ENCODE measurements around the gene CD28. TPM values are rescaled to one million over a fixed set of nuclear protein-coding genes. Genes with fewer than 3 reads are reported as not detected.

Gene CD28
- total and polyA plus RNA-seq, 10 of the 15 experiments (the other 5 are each of a cell fraction or from before 2014, with no cell fraction given), result 0.03 to 0.23 (median 0.04) TPM; not detected in 7

- no peak overlapping the region for H3K4me2 ChIP-seq (ENCODE audit: control insufficient read depth, insufficient read depth)
- H3K79me2 ChIP-seq (ENCODE audit: control insufficient read depth, insufficient read depth, low read length), result no peaks in the 10 kb centered on the region
- CTCF ChIA-PET, result no interaction called here
- no peak for ATAC-seq
- H2AFZ ChIP-seq (ENCODE audit: control insufficient read depth, low read depth, low read length), result no peak overlapping the region
- SMC1A ChIA-PET (ENCODE audit: uncharacterized antibody, unreplicated experiment), result interaction anchor here (0.8 to 1.7 kb wide), 2 partner anchors 13 to 17 kb away, joined by 3 to 6 read pairs; no protein-coding TSS in a partner anchor
- BruUV-seq (replicated peaks), result no TSS peak
- POLR2A ChIA-PET, result no interaction called here
- H4K20me1 ChIP-seq (ENCODE audit: control insufficient read depth, insufficient read depth), result no peaks in the 10 kb centered on the region
- no peak for FAIRE-seq
- no peak overlapping the region for H3K9ac ChIP-seq (ENCODE audit: control insufficient read depth, insufficient read depth, low read length)
- no peak overlapping the region for H3K4me3 ChIP-seq
- RAD21 ChIA-PET (ENCODE audit: unreplicated experiment), result no interaction called here
- H3K27ac ChIP-seq (ENCODE audit: control insufficient read depth, insufficient read depth), result no peak overlapping the region
- no peak for DNase-seq (ENCODE audit: low read depth, low spot score)
- no peaks in the 10 kb centered on the region for H3K9me3 ChIP-seq (replicated peaks; ENCODE audit: control insufficient read depth, insufficient read depth, low read length)
- TF ChIP-seq RFX5 (IDR thresholded peaks at IDR 0.05; ENCODE audit: low read depth, low read length) (no peak), CBFB (IDR thresholded peaks at IDR 0.05; ENCODE audit: low read depth) (no peak), TCF7 (IDR thresholded peaks at IDR 0.05; ENCODE audit: borderline replicate concordance) (no peak), SMAD5 (IDR thresholded peaks at IDR 0.05; ENCODE audit: low read depth) (no peak)
- intact Hi-C loops (cut with micrococcal nuclease; ENCODE audit: unreplicated experiment), result no loop called here
- no peaks in the 10 kb centered on the region for H3K36me3 ChIP-seq (ENCODE audit: control insufficient read depth in 2 of 2, insufficient read depth in 2 of 2, low read length in 1 of 2)
- no peaks in the 10 kb centered on the region for H3K4me1 ChIP-seq (ENCODE audit: control insufficient read depth, insufficient read depth, low read length)
- H3K27me3 ChIP-seq (replicated peaks in 1 of 2; ENCODE audit: control insufficient read depth in 2 of 2, insufficient read depth in 2 of 2, low read length in 1 of 2), result no peaks in the 10 kb centered on the region; a peak in 1 of 4 replicates
- WGBS (ENCODE audit: insufficient coverage, insufficient replicate concordance, low lambda C conversion rate, missing lambda C conversion rate), result 48% methylated on average over 3 of the region's 3 CpGs
- in situ Hi-C loops (cut with MboI), result no loop called here
Observed at GRCh38 chr2:203732953-203733510, 26.6 kb downstream of the CD28 start.

GRCh38 chr2:203733684-203734083, 27.2 kb downstream of the CD28 start:
- FAIRE-seq, result no peak
- Histone ChIP-seq H4K20me1 (ENCODE audit: control insufficient read depth, insufficient read depth) (no peaks in the 10 kb centered on the region), H3K79me2 (ENCODE audit: control insufficient read depth, insufficient read depth, low read length) (no peaks in the 10 kb centered on the region), H3K4me3 (no peak overlapping the region), H3K9ac (ENCODE audit: control insufficient read depth, insufficient read depth, low read length) (no peak overlapping the region), H2AFZ (ENCODE audit: control insufficient read depth, low read depth, low read length) (no peak overlapping the region), H3K27ac (ENCODE audit: control insufficient read depth, insufficient read depth) (no peak overlapping the region), H3K4me1 (ENCODE audit: control insufficient read depth, insufficient read depth, low read length) (no peaks in the 10 kb centered on the region), H3K4me2 (ENCODE audit: control insufficient read depth, insufficient read depth) (no peak overlapping the region), H3K27me3 (replicated peaks in 1 of 2; ENCODE audit: control insufficient read depth in 2 of 2, insufficient read depth in 2 of 2, low read length in 1 of 2) (no peaks in the 10 kb centered on the region; a peak in 1 of 4 replicates), H3K9me3 (replicated peaks; ENCODE audit: control insufficient read depth, insufficient read depth, low read length) (no peaks in the 10 kb centered on the region), H3K36me3 (ENCODE audit: control insufficient read depth in 2 of 2, insufficient read depth in 2 of 2, low read length in 1 of 2) (no peaks in the 10 kb centered on the region)
- WGBS (ENCODE audit: insufficient coverage, insufficient replicate concordance, low lambda C conversion rate, missing lambda C conversion rate), result 32% methylated on average over 1 of the region's 1 CpG
- ChIA-PET SMC1A (ENCODE audit: uncharacterized antibody, unreplicated experiment) (interaction anchor here (0.8 to 1.7 kb wide), 2 partner anchors 13 to 17 kb away, joined by 3 to 6 read pairs; no protein-coding TSS in a partner anchor), POLR2A (no interaction called here), RAD21 (ENCODE audit: unreplicated experiment) (no interaction called here), CTCF (no interaction called here)
- intact Hi-C loops (cut with micrococcal nuclease; ENCODE audit: unreplicated experiment), result no loop called here
- DNase-seq (ENCODE audit: low read depth, low spot score), result no peak
- no TSS peak for BruUV-seq (replicated peaks)
- TF ChIP-seq FOS (IDR thresholded peaks at IDR 0.05; ENCODE audit: borderline replicate concordance, extremely low read depth, insufficient read length) (no peak), ZNF274 (IDR thresholded peaks at IDR 0.05; ENCODE audit: insufficient read depth, insufficient read length) (no peak), BCL11A (IDR thresholded peaks at IDR 0.05; ENCODE audit: low read depth, low read length) (no peak), HCFC1 (IDR thresholded peaks at IDR 0.05; ENCODE audit: low read length) (no peak), PKNOX1 (IDR thresholded peaks at IDR 0.05) (no peak), REST (IDR thresholded peaks at IDR 0.05; ENCODE audit: low read depth, low read length) (no peak), BACH1 (IDR thresholded peaks at IDR 0.05; ENCODE audit: borderline replicate concordance) (no peak)
- in situ Hi-C loops (cut with MboI), result no loop called here
- no peak for ATAC-seq

Measured in GM12878 (cell line).